HG02970 (cell line): ENCODE data around the gene ARHGEF25.

ENCODE experiments used
- ATAC-seq: cut with Tn5 transposase; IDR thresholded peaks from one replicate; pipeline ENCODE4 v1.9.1; 2021; ENCODE audit warnings: mild to moderate bottlenecking, moderate library complexity, moderate number of reproducible peaks; ENCODE audit not compliant: unreplicated experiment, low FRiP score

The ARHGEF25 gene

DNA sequence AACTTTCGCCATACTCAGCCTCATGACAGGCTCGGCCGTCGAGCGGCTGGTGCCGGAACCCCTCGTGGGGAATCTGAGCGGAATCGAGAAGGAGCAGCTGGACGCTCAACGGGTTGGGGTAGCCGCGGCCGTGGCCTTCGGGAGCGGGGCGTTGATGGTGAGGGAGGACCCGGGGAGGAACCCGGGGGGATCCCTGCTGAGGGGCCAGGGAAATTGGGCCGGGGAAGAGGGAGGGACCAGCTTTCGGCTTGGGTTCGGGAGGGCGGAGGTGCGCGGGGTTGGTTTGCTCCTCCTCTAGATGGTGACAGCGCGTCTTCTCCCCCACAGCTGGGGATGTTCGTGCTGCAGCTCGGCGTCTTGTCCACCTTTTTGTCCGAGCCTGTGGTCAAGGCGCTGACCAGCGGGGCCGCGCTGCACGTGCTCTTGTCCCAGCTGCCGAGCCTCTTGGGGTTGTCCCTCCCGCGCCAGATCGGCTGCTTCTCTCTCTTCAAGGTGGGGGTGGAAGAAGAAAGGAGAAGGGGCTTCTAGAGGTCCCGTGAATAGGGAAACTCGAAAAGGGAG is 9.8 kb downstream of the ARHGEF25 start:
- no peak for ATAC-seq

- ATAC-seq: no peak
These were observed 10.5 kb downstream of the ARHGEF25 start for GRCh38 chr12:57621497-57622292.

GRCh38 chr12:57622293-57623245 is 11.3 kb downstream of the ARHGEF25 start:
- ATAC-seq: no peak

GRCh38 chr12:57623385-57623784 is 12.2 kb downstream of the ARHGEF25 start:
- ATAC-seq: no peak

DNA sequence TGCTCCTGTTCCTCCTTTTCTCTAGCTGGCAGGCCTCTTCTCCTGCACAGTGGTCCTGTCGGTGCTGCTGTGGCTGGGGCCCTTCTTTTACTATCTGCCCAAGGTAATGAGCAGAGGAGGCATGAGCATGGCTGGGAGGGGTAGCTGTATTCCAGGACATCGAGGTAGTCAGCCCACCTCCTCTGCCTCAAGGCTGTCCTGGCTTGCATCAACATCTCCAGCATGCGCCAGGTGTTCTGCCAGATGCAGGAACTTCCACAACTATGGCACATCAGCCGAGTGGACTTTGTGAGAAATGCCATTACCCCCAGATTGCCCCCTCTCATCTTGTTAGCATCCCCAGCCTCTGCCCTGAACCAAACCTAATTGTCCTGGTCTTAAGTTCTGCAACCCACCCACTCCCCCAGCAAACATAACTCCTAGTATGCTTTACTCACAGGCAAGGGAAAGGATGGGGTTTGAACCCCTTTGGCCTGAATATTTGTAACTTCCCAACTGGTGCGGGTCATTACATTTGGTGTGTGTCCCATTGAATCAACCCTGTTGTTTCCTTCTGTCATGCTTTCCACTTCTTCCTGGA is 12.7 kb downstream of the ARHGEF25 start:
- ATAC-seq: no peak

DNA sequence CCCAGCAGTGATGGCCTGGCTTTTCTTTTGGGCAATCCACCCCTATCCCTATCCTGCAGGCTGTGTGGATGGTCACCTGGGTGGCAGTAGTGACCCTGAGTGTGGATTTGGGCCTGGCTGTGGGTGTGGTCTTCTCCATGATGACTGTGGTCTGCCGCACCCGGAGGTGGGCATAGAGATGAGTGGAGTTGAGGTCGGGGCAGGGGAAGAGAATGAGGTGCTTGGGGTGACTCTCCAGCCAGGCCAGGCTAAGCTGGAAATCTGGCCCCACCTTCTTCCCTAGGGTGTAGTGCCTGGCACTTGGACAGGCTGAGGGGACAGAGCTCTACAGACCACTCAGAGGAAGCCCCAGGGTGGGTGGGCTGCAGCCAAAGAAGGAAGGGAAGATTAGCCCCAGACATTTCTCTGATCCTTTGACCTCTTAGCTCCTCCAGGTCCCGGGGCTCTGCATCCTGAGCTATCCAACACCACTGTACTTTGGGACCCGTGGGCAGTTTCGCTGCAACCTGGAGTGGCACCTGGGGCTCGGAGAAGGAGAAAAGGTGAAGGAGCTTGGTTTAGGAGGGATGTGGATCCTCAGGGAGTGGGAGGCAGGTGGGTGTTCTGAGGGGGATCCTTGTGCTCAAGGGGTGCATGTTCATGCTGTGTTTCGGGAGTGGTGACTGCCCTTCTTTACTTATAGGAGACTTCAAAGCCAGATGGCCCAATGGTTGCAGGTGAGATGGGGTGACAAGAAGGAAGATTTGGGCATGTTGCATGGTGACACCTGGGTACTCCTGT is 13.4 kb downstream of the ARHGEF25 start:
- ATAC-seq: no peak

DNA sequence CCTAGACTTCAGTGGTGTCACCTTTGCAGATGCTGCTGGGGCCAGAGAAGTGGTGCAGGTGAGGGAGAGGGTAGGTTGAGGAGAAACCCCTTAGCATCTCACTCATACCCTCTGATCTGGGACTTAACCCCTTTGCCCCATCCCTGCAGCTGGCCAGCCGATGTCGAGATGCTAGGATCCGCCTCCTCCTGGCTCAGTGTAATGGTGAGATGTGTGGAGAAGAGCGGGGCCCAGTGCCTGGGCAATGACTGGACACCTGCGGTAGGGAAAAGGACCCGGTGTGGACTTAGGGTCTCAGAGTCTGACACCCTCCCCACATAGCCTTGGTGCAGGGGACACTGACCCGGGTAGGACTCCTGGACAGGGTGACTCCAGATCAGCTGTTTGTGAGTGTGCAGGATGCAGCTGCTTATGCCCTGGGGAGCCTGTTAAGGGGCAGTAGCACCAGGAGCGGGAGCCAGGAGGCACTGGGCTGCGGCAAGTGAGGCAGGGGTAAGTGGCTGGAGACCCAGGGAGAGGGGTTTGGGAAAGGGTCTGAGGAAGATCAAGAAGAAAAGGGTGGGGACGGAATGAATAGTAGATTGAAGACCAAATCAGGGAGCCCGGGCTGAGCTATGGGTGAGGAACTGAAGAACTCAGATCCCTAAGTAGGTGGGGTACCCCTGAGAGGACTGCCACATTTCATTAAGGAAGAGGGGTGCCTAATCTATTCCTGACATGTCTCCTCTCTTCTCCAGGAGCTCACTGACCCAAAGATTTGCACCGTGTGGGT is 14.2 kb downstream of the ARHGEF25 start:
- no peak for ATAC-seq

GRCh38 chr12:57626111-57626920 is 15.1 kb downstream of the ARHGEF25 start:
- ATAC-seq: no peak

- ATAC-seq: no peak
These were observed 15.7 kb downstream of the ARHGEF25 start for GRCh38 chr12:57626921-57627445.

DNA sequence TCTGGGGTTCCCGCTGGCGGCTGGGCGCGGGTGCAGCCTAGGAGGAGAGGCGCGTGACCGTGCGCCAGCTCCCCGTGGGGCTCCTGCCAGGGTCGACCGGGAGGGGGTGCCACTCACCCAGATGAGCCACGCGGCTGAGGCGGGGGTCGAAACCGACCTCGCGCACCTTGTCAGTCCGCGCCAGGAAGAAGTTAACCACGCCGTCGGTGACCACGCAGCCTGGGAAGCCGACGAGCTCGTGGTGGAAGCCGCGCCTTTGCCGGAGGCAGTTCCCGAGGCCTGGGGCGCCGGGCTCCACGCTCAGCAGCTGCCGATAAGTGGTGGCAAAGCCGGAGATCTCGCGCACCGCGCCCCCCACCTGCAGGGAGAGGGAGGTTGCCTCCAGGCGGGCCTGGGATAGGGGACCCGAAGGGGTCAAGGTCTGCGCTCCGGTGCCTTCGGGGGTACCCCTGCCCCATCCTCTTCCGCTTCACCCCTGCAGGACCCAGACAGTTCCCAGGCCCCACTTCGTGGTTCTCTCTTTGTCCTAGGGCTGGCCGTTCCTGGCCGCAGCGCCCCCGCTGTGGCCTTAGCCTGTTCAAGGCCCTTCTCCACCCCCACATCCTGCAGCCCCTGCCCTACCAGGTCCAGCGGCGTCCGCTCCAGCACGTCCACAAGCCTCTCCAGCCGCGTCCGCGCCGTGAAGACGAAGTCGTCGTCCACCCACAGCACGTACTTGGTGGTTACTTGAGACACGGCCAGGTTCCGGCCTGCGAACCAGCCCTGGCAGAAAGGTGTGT is 16.5 kb downstream of the ARHGEF25 start:
- no peak for ATAC-seq

DNA sequence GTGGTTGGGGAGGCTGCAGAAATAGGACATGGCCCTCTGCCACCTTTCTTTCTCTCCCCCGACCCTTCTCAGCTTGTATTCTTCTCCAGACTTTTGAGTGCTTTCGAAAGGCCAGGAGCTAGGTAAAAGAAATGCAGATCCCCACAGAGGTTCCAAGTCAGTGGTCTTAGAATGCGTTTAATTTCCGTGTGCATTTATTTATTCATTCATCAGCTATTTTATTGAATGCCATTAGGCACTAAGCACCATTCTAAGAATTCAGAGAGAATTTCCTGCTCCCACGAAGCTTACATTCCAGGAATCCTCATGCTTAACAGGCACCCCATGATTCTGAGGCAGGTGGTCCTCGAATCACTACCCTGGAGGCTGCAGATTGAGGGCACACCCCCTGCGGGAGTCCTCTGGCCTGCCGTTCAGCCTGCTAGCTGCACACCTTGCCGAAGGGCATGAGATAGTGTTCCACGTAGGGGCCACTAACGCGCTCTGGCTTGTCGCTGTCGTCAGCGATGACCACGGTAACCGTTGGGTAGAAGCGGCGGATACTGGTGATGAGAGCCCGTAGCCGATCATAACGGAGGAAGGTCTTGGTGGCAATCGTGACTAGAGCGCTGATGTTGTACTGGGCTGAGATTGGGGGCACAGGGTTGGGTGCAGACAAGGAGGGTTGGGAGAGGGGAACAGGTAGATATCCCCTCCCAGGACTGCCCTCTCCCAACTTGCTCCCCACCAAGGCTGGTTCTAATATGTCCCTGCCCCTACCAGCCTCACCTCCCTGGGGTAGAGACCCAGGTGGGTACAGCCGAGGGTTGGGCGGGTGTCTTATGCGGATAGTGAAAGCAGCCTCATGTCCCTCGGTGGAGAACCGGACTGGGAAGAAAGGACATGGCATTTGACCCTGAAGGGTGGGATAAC is 17.3 kb downstream of the ARHGEF25 start:
- no peak for ATAC-seq

DNA sequence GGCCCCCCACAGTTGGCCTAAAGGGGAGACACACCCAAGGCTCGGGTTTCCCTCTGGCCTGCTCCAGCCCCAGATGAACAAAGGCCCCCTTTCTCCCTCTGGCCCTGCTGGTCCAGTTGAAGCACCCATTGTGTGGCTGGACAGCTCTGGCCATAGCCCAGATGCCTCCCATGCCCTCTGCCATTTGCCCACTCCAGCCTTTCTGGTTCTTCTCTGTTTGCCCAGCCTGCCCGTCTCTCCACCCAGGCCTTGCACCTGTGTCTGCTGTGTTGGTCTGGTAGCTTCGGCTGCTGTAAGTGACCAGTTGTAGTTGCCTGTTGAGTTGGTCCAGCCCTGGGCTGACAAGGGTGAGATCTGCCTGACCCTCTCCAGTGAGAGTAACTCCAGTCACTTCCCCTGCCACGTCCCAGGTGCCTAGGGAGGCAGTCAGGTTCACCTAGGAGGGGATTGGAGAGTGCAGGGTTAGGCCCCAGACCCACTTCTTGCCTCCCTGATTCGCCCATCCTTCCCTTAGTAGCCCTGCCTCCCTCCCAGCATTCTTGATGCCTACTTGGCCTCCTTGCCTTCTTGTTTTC is 18.7 kb downstream of the ARHGEF25 start:
- ATAC-seq: no peak

DNA sequence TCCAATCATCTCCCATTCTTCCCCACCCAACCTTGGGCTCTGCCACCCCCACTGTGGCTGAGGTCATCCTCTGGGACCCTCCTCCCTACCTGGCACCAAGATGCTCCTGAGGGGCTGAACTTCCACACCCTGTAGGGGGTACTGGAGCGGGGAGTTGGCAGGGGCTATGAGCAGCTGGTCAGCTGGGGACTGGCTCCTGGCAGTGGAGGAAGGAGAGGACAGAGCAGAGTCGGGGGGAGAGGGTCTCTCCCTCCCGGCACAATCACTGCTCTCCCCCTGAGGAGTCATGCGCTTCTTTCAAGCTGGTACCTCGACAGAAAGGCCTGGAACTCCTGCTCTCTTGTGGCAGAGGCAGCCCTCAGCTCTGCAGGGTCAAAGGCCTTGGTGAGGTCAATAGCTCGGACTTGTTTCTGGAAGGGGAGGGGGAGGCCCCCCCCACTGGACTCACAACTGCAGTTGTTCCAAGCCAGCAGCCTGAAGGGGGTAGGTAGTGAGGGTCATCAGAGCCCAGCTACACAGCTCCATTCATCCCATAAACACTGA is 19.7 kb downstream of the ARHGEF25 start:
- no peak for ATAC-seq

DNA sequence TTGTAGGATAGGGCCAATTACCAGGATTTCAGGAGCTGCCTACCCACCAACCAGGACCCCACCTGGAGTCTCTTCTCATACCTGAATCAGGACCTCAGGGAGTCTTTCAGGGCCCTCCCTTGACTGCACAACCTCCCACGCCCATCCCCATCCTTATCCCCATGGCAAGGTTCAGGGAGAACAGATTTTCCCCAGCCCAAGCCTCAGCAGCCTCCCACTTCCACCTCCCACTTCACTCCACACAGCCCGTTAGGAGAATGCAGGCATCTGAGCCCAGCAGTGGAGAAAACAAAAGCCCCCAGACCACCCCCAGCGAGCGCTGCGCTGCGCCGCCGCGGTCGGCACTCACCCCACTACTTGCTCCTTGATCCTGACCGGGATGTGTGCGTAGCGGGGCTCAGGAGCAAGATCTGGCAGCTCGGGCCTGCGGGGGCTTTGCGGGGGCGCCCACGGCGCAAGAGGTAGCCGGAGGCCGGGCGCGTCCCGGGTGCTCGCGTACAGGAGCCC is 20.4 kb downstream of the ARHGEF25 start:
- ATAC-seq: no peak

DNA sequence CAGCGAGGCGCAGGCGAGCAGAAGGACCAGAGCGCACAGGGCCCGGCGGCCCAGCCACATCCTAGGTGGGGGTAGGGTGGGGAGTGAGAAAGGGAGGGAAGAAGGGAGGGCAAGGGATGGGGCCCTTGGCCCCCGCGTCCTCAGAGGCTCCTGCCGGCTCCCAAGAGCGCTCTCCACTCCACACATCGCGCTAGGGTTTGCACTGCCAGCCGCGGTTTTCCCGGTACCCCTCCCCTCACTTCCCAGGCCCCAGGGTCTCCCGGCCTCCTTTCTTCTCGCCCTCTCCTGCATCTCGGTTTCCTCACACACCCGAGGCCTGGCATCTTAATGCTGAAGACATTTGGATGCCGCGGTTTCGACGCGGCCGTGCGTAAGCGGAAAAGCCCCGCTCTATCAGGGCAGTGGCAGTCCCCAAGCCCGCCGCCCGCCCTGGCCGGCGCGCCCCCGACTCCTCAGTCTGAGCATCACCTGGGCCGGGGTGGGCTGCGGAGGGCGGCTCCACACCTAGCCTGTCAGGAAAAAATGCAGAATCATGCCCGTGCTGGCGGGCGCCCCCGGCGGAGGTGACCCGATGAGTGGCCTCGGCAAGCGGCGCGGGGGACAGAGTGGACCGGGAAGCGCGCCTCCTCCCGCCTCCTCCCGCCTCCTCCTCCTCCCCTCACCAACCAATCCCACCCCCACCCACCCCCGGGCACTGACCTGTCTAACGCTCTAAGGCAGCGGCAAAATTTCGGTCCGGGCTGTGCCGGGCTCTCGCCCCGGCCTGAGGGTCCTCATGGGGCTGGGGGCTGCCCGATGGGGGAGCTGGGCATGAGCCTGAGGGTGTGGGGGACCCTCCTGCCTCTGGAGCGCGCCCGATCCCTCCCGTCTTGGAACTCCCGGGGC is 21.1 kb downstream of the ARHGEF25 start:
- no peak for ATAC-seq
